ENCODE results near the gene KRTAP5-3.
"Not testable (repeated sequence)": the region's sequence is repeated elsewhere in the genome, so short reads cannot be mapped to it uniquely, and the experiment has no call there.

The KRTAP5-3 gene

GRCh38 chr11:1598816-1599215 lies 9.4 kb downstream of the KRTAP5-3 start:
- Histone ChIP-seq H3K4me2 (ENCODE audit: low read length, poor library complexity, severe bottlenecking) (no peak overlapping the region), H3K27me3 (ENCODE audit: control insufficient read depth in 1 of 2, insufficient read depth in 1 of 2, low read length in 2 of 2) (peaks cover 58 to 83% of the 10 kb centered on the region in 2 experiments), H3K4me3 (ENCODE audit: insufficient read depth in 1 of 2, low read depth in 1 of 2, low read length in 2 of 2) (no peak overlapping the region), H3K18ac (ENCODE audit: low read depth in 1 of 2, low read length in 2 of 2) (no peak overlapping the region), H3K23ac (ENCODE audit: low read length in 2 of 2) (no peak overlapping the region), H2BK5ac (ENCODE audit: low read depth, low read length, poor library complexity, severe bottlenecking) (no peak overlapping the region), H3K27ac (ENCODE audit: low read length, poor library complexity, severe bottlenecking) (no peak overlapping the region), H2BK15ac (ENCODE audit: low read depth, poor library complexity, severe bottlenecking) (no peak overlapping the region), H2AK5ac (ENCODE audit: low read length, severe bottlenecking) (no peak overlapping the region), H2BK12ac (ENCODE audit: low read length in 2 of 2) (no peak overlapping the region), H2AFZ (ENCODE audit: low read depth, low read length) (no peak overlapping the region), H3K14ac (ENCODE audit: low read length in 2 of 2) (no peak overlapping the region), H2BK120ac (ENCODE audit: low read depth, low read length) (no peak overlapping the region), H3K4me1 (ENCODE audit: control insufficient read depth, insufficient read depth, low read depth, low read length) (no peaks in the 10 kb centered on the region), H3K9ac (ENCODE audit: low read length) (no peak overlapping the region), H4K91ac (ENCODE audit: low read length) (no peak overlapping the region), H3K4ac (ENCODE audit: low read depth in 1 of 2, low read length in 2 of 2) (no peak overlapping the region), H3K79me1 (replicated peaks; ENCODE audit: low read length, poor library complexity, severe bottlenecking) (no peaks in the 10 kb centered on the region), H3K36me3 (ENCODE audit: control insufficient read depth in 1 of 2, insufficient read depth in 2 of 2, low read depth in 1 of 2, low read length in 2 of 2) (no peaks in the 10 kb centered on the region), H4K8ac (ENCODE audit: low read length) (no peak overlapping the region), H3K9me3 (ENCODE audit: control insufficient read depth, low read length) (no peaks in the 10 kb centered on the region)
- DNase-seq, result no peak
- 40% methylated on average over 1 of the region's 6 CpGs for WGBS

- WGBS, result 76% methylated on average over 3 of the region's 3 CpGs
- not testable (repeated sequence) for H3K23ac ChIP-seq (ENCODE audit: low read length in 2 of 2); H3K4me1 ChIP-seq (ENCODE audit: control insufficient read depth, insufficient read depth, low read depth, low read length)
Measured at GRCh38 chr11:1598406-1598805, 9.9 kb downstream of the KRTAP5-3 start.

GRCh38 chr11:1597994-1598380 lies 10.3 kb downstream of the KRTAP5-3 start, which contains the start of gene KRTAP5-2:
Gene KRTAP5-2, minus strand, starts transcription at chr11:1598294. Its CDS starts 44 bp downstream, at chr11:1598250.
- Histone ChIP-seq H3K27ac (ENCODE audit: low read length, poor library complexity, severe bottlenecking) (no peak within 1 kb of the TSS), H2BK12ac (ENCODE audit: low read length in 2 of 2) (no peak within 1 kb of the TSS), H3K23ac (ENCODE audit: low read length in 2 of 2) (no peak within 1 kb of the TSS), H4K91ac (ENCODE audit: low read length) (no peak within 1 kb of the TSS), H3K27me3 (ENCODE audit: control insufficient read depth in 1 of 2, insufficient read depth in 1 of 2, low read length in 2 of 2) (peaks cover 65 to 82% of the 10 kb centered on the region in 2 experiments), H3K36me3 (ENCODE audit: control insufficient read depth in 1 of 2, insufficient read depth in 2 of 2, low read depth in 1 of 2, low read length in 2 of 2) (no peaks in the 10 kb centered on the region), H3K9me3 (ENCODE audit: control insufficient read depth, low read length) (no peaks in the 10 kb centered on the region), H3K79me1 (replicated peaks; ENCODE audit: low read length, poor library complexity, severe bottlenecking) (no peaks in the 10 kb centered on the region), H2AFZ (ENCODE audit: low read depth, low read length) (no peak within 1 kb of the TSS), H3K9ac (ENCODE audit: low read length) (no peak within 1 kb of the TSS), H3K4me2 (ENCODE audit: low read length, poor library complexity, severe bottlenecking) (no peak within 1 kb of the TSS), H3K18ac (ENCODE audit: low read depth in 1 of 2, low read length in 2 of 2) (no peak within 1 kb of the TSS), H2BK15ac (ENCODE audit: low read depth, poor library complexity, severe bottlenecking) (no peak within 1 kb of the TSS), H3K4me3 (ENCODE audit: insufficient read depth in 1 of 2, low read depth in 1 of 2, low read length in 2 of 2) (no peak within 1 kb of the TSS), H2BK5ac (ENCODE audit: low read depth, low read length, poor library complexity, severe bottlenecking) (no peak within 1 kb of the TSS), H4K8ac (ENCODE audit: low read length) (no peak within 1 kb of the TSS), H2BK120ac (ENCODE audit: low read depth, low read length) (no peak within 1 kb of the TSS), H3K14ac (ENCODE audit: low read length in 2 of 2) (no peak within 1 kb of the TSS), H2AK5ac (ENCODE audit: low read length, severe bottlenecking) (no peak within 1 kb of the TSS), H3K4ac (ENCODE audit: low read depth in 1 of 2, low read length in 2 of 2) (no peak within 1 kb of the TSS), H3K4me1 (ENCODE audit: control insufficient read depth, insufficient read depth, low read depth, low read length) (no peaks in the 10 kb centered on the region)
- no CpG with 5 or more reads among the region's 4 CpGs for WGBS
- no peak for DNase-seq

More at GRCh38 chr11:1598406-1598805, 9.9 kb downstream of the KRTAP5-3 start:
- not testable (repeated sequence) for H2AK5ac ChIP-seq (ENCODE audit: low read length, severe bottlenecking); H2BK120ac ChIP-seq (ENCODE audit: low read depth, low read length); H3K9ac ChIP-seq (ENCODE audit: low read length); H2AFZ ChIP-seq (ENCODE audit: low read depth, low read length); H3K27ac ChIP-seq (ENCODE audit: low read length, poor library complexity, severe bottlenecking); H3K4me3 ChIP-seq (ENCODE audit: insufficient read depth in 1 of 2, low read depth in 1 of 2, low read length in 2 of 2); H2BK5ac ChIP-seq (ENCODE audit: low read depth, low read length, poor library complexity, severe bottlenecking); H3K14ac ChIP-seq (ENCODE audit: low read length in 2 of 2); DNase-seq; H2BK15ac ChIP-seq (ENCODE audit: low read depth, poor library complexity, severe bottlenecking); H3K36me3 ChIP-seq (ENCODE audit: control insufficient read depth in 1 of 2, insufficient read depth in 2 of 2, low read depth in 1 of 2, low read length in 2 of 2); H3K79me1 ChIP-seq (replicated peaks; ENCODE audit: low read length, poor library complexity, severe bottlenecking); H4K8ac ChIP-seq (ENCODE audit: low read length); H3K4me2 ChIP-seq (ENCODE audit: low read length, poor library complexity, severe bottlenecking); H3K18ac ChIP-seq (ENCODE audit: low read depth in 1 of 2, low read length in 2 of 2); H3K4ac ChIP-seq (ENCODE audit: low read depth in 1 of 2, low read length in 2 of 2); H2BK12ac ChIP-seq (ENCODE audit: low read length in 2 of 2); H3K9me3 ChIP-seq (ENCODE audit: control insufficient read depth, low read length); H4K91ac ChIP-seq (ENCODE audit: low read length)
- H3K27me3 ChIP-seq (ENCODE audit: control insufficient read depth in 1 of 2, insufficient read depth in 1 of 2, low read length in 2 of 2), result peaks cover 62 to 83% of the 10 kb centered on the region in 2 experiments

- Histone ChIP-seq H3K9ac (ENCODE audit: low read length) (no peak overlapping the region), H3K4ac (ENCODE audit: low read depth in 1 of 2, low read length in 2 of 2) (no peak overlapping the region), H3K27ac (ENCODE audit: low read length, poor library complexity, severe bottlenecking) (no peak overlapping the region), H3K79me1 (replicated peaks; ENCODE audit: low read length, poor library complexity, severe bottlenecking) (no peaks in the 10 kb centered on the region), H3K18ac (ENCODE audit: low read depth in 1 of 2, low read length in 2 of 2) (no peak overlapping the region), H3K9me3 (ENCODE audit: control insufficient read depth, low read length) (no peaks in the 10 kb centered on the region), H2BK5ac (ENCODE audit: low read depth, low read length, poor library complexity, severe bottlenecking) (no peak overlapping the region), H2BK120ac (ENCODE audit: low read depth, low read length) (no peak overlapping the region), H3K27me3 (ENCODE audit: control insufficient read depth in 1 of 2, insufficient read depth in 1 of 2, low read length in 2 of 2) (peaks cover 67 to 85% of the 10 kb centered on the region in 2 experiments), H3K36me3 (ENCODE audit: control insufficient read depth in 1 of 2, insufficient read depth in 2 of 2, low read depth in 1 of 2, low read length in 2 of 2) (no peaks in the 10 kb centered on the region), H3K4me1 (ENCODE audit: control insufficient read depth, insufficient read depth, low read depth, low read length) (no peaks in the 10 kb centered on the region), H2BK12ac (ENCODE audit: low read length in 2 of 2) (no peak overlapping the region), H3K4me2 (ENCODE audit: low read length, poor library complexity, severe bottlenecking) (no peak overlapping the region), H3K4me3 (ENCODE audit: insufficient read depth in 1 of 2, low read depth in 1 of 2, low read length in 2 of 2) (no peak overlapping the region), H4K91ac (ENCODE audit: low read length) (no peak overlapping the region), H2AFZ (ENCODE audit: low read depth, low read length) (no peak overlapping the region), H2BK15ac (ENCODE audit: low read depth, poor library complexity, severe bottlenecking) (no peak overlapping the region), H3K23ac (ENCODE audit: low read length in 2 of 2) (no peak overlapping the region), H2AK5ac (ENCODE audit: low read length, severe bottlenecking) (no peak overlapping the region), H4K8ac (ENCODE audit: low read length) (no peak overlapping the region), H3K14ac (ENCODE audit: low read length in 2 of 2) (no peak overlapping the region)
- 82% methylated on average over 10 of the region's 10 CpGs for WGBS
- DNase-seq, result no peak
Measured at GRCh38 chr11:1597331-1597993, 10.8 kb downstream of the KRTAP5-3 start.
